Coronary artery (tissue), 2 donors: ENCODE results near the gene VAPA.

Source experiments
- DNase-seq: peaks from one replicate; pipeline ENCODE4 v3.0.0-alpha.2; 2017; ENCODE audit warnings: low spot score
- H3K27ac ChIP-seq, 2 donors: fragments of 200-600 bp; sonication (generic); one replicate each; pipeline ENCODE4 v1.5.1; 2016 to 2019
- H3K4me3 ChIP-seq: fragments of 200-600 bp; sonication (generic); 2 replicates; pipeline ENCODE4 v1.5.1; 2016; ENCODE audit warnings: mild to moderate bottlenecking, moderate library complexity
- TF ChIP-seq, protein P1 (sequence below): fragments of 200-600 bp; sonication (generic); IDR thresholded peaks from one replicate; pipeline ENCODE4 v1.5.1; 2019; ENCODE audit warnings: antibody characterized with exemption

The VAPA gene

GRCh38 chr18:9930299-9930884, 16.6 kb downstream of the VAPA start:
- no peak overlapping the region for H3K27ac ChIP-seq
- no peak overlapping the region for H3K4me3 ChIP-seq
- TF ChIP-seq, protein P1, sequence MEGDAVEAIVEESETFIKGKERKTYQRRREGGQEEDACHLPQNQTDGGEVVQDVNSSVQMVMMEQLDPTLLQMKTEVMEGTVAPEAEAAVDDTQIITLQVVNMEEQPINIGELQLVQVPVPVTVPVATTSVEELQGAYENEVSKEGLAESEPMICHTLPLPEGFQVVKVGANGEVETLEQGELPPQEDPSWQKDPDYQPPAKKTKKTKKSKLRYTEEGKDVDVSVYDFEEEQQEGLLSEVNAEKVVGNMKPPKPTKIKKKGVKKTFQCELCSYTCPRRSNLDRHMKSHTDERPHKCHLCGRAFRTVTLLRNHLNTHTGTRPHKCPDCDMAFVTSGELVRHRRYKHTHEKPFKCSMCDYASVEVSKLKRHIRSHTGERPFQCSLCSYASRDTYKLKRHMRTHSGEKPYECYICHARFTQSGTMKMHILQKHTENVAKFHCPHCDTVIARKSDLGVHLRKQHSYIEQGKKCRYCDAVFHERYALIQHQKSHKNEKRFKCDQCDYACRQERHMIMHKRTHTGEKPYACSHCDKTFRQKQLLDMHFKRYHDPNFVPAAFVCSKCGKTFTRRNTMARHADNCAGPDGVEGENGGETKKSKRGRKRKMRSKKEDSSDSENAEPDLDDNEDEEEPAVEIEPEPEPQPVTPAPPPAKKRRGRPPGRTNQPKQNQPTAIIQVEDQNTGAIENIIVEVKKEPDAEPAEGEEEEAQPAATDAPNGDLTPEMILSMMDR = no peak
- DNase-seq = no peak

DNA sequence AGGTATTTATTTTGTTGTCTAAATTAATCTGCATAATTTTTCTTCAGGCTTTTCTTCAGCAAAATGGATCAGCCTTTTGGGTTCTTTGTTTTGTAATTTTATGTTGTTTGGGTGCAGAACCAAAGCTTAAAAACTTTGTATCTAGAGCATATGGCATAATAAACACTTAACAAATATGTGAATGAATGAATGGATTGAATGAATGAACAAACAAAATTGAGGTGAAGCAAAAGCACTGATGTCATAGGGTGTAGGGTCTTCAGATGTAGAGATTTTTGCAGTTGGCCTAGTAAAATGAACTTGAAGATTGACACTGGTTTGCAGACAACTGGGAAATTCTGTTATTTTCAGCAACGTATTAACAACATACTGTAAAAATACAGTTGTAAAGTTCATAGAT, 17.3 kb downstream of the VAPA start:
- no peak overlapping the region for H3K4me3 ChIP-seq

GRCh38 chr18:9931678-9932077, 17.9 kb downstream of the VAPA start:
- Histone ChIP-seq H3K4me3 (no peak overlapping the region), H3K27ac (no peak overlapping the region)
- TF ChIP-seq, protein P1 = no peak
- no peak for DNase-seq

More for the DNA sequence above, 17.3 kb downstream of the VAPA start:
- no peak overlapping the region for H3K27ac ChIP-seq
- DNase-seq = no peak
- TF ChIP-seq, protein P1 = no peak

DNA sequence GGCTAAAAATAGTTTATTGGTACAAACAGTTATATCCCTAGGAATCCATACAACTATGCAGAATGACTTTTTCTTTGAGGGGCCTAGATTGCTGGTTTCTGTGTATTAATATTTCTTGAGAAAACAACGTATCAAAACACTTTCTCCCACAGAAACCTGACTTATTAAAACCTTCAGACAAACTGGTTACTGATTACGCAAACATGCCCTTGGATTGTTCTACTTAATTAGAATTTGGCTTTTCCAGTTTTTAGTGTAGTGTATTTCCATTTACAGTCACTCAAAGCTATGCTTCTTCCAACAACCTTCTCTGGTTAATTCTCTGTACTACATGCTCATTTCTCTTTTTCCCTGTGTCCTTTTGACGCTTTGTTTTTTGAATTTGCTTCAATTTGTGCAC, 20.0 kb downstream of the VAPA start:
- H3K4me3 ChIP-seq = no peak overlapping the region
- TF ChIP-seq, protein P1 = no peak
- no peak for DNase-seq
- no peak overlapping the region for H3K27ac ChIP-seq

- Histone ChIP-seq H3K4me3 (no peak overlapping the region), H3K27ac (no peak overlapping the region)
- TF ChIP-seq, protein P1 = no peak
- DNase-seq = no peak
Observed at GRCh38 chr18:9934274-9934673, 20.5 kb downstream of the VAPA start.

DNA sequence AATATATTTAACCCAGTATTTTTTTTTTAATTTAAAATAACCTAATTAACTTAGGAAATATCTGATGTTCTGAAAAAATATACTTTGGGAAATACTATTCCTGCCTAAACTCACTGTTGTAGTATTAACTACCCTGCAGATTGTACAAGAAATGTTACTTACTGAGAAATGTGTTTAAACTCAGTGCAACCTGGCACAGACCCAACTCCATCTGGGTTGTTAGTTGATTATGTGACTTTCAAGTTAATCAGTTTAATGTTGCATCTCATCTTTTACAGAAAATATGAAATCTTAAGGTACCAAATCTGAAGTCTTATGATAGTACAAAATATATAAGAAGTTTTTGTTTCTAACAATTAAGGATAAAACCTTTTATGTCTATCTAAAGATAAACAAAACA, 27.3 kb downstream of the VAPA start:
- Histone ChIP-seq H3K27ac (no peak overlapping the region), H3K4me3 (no peak overlapping the region)
- TF ChIP-seq, protein P1 = no peak
- DNase-seq = no peak

GRCh38 chr18:9941660-9942059, 27.8 kb downstream of the VAPA start:
- Histone ChIP-seq H3K4me3 (no peak overlapping the region), H3K27ac (no peak overlapping the region)
- DNase-seq = no peak
- TF ChIP-seq, protein P1 = no peak
